ENCODE measurements around the gene CCNY.

DNA sequence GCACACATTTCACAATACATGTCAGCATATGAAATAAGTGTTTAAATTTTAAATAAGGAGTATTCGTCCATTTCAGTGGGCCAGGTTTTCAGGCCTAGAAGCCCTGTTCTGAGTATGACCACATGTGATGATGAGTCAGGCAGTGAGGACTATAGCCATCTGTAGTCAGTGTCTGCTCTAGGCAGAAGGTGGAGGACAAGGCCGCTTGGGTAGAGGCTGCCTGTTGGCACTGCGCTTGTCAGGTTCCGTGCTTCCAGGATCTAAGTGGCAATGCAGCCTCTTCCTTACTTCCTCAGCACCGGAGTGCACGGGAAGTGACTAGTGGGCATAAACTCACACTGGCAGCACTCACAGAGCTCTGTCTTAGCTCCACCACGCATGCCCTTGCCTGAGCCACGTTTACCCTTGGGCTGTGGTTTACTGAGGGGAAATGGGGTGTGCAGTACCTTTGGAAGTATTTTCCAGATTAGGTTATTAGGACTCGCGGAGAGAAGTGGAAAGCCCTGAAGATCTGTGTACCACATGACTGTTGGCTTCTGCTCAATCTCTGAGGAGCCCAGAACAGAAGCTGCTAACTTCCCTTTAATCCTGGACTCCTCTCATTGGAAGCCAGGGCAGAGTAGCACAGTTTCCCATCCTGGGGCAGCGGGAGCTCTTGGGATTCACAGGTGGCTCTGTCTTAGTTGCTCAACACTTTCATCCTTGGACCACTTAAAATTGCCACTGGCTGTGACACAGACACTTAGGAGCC lies 181.3 kb downstream of the CCNY start:
- TF ChIP-seq, protein P1, sequence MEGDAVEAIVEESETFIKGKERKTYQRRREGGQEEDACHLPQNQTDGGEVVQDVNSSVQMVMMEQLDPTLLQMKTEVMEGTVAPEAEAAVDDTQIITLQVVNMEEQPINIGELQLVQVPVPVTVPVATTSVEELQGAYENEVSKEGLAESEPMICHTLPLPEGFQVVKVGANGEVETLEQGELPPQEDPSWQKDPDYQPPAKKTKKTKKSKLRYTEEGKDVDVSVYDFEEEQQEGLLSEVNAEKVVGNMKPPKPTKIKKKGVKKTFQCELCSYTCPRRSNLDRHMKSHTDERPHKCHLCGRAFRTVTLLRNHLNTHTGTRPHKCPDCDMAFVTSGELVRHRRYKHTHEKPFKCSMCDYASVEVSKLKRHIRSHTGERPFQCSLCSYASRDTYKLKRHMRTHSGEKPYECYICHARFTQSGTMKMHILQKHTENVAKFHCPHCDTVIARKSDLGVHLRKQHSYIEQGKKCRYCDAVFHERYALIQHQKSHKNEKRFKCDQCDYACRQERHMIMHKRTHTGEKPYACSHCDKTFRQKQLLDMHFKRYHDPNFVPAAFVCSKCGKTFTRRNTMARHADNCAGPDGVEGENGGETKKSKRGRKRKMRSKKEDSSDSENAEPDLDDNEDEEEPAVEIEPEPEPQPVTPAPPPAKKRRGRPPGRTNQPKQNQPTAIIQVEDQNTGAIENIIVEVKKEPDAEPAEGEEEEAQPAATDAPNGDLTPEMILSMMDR (IDR thresholded peaks at IDR 0.05 in 2 of 3, conservative IDR thresholded peaks at IDR 0.05 in 1 of 3; ENCODE audit: borderline replicate concordance in 1 of 3, insufficient read depth in 1 of 3, low read depth in 2 of 3, low read length in 2 of 3), result no peak
- TF ChIP-seq POLR2A (IDR thresholded peaks at IDR 0.05; ENCODE audit: borderline replicate concordance, extremely low read depth, insufficient read depth, insufficient read length) (no peak), EZH2 (IDR thresholded peaks at IDR 0.05) (no peak), YY1 (IDR thresholded peaks at IDR 0.05; ENCODE audit: extremely low read depth, insufficient replicate concordance, low read depth, low read length) (no peak), POLR2AphosphoS5 (IDR thresholded peaks at IDR 0.05; ENCODE audit: low read depth, low read length) (no peak), EZH2phosphoT487 (IDR thresholded peaks at IDR 0.05; ENCODE audit: borderline replicate concordance) (no peak), TCF7L2 (IDR thresholded peaks at IDR 0.05; ENCODE audit: borderline replicate concordance, extremely low read depth, insufficient read depth, insufficient read length) (no peak), SIN3A (IDR thresholded peaks at IDR 0.05; ENCODE audit: low read depth) (no peak), ZNF274 (IDR thresholded peaks at IDR 0.05; ENCODE audit: low read depth, low read length) (no peak), SRF (IDR thresholded peaks at IDR 0.05; ENCODE audit: low read depth) (no peak), ATF3 (IDR thresholded peaks at IDR 0.05) (no peak), MAX (IDR thresholded peaks at IDR 0.05) (no peak), CBX3 (IDR thresholded peaks at IDR 0.05; ENCODE audit: low read depth) (no peak)
- TF ChIP-seq, protein P2, sequence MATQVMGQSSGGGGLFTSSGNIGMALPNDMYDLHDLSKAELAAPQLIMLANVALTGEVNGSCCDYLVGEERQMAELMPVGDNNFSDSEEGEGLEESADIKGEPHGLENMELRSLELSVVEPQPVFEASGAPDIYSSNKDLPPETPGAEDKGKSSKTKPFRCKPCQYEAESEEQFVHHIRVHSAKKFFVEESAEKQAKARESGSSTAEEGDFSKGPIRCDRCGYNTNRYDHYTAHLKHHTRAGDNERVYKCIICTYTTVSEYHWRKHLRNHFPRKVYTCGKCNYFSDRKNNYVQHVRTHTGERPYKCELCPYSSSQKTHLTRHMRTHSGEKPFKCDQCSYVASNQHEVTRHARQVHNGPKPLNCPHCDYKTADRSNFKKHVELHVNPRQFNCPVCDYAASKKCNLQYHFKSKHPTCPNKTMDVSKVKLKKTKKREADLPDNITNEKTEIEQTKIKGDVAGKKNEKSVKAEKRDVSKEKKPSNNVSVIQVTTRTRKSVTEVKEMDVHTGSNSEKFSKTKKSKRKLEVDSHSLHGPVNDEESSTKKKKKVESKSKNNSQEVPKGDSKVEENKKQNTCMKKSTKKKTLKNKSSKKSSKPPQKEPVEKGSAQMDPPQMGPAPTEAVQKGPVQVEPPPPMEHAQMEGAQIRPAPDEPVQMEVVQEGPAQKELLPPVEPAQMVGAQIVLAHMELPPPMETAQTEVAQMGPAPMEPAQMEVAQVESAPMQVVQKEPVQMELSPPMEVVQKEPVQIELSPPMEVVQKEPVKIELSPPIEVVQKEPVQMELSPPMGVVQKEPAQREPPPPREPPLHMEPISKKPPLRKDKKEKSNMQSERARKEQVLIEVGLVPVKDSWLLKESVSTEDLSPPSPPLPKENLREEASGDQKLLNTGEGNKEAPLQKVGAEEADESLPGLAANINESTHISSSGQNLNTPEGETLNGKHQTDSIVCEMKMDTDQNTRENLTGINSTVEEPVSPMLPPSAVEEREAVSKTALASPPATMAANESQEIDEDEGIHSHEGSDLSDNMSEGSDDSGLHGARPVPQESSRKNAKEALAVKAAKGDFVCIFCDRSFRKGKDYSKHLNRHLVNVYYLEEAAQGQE (IDR thresholded peaks at IDR 0.05; ENCODE audit: low read depth), result no peak

Data from HCT116 (cell line).